Measurements from ENCODE around the gene ZNF211.

GRCh38 chr19:57665261-57665806 is 32.4 kb downstream of the ZNF211 start:
- no peak for TF ChIP-seq CTCF (IDR thresholded peaks at IDR 0.05 in 8 of 11, conservative IDR thresholded peaks at IDR 0.05 in 3 of 11)
- no peak for TF ChIP-seq POLR2A (IDR thresholded peaks at IDR 0.05)
- TF ChIP-seq POLR2AphosphoS5 (IDR thresholded peaks at IDR 0.05), result no peak
